Measurements from ENCODE around the gene HNRNPUL1.
"Not testable (repeated sequence)": the region's sequence is repeated elsewhere in the genome, so short reads cannot be mapped to it uniquely, and the experiment has no call there.

The HNRNPUL1 gene
- total RNA-seq: 187 to 291 reads per million in 2 experiments

DNA sequence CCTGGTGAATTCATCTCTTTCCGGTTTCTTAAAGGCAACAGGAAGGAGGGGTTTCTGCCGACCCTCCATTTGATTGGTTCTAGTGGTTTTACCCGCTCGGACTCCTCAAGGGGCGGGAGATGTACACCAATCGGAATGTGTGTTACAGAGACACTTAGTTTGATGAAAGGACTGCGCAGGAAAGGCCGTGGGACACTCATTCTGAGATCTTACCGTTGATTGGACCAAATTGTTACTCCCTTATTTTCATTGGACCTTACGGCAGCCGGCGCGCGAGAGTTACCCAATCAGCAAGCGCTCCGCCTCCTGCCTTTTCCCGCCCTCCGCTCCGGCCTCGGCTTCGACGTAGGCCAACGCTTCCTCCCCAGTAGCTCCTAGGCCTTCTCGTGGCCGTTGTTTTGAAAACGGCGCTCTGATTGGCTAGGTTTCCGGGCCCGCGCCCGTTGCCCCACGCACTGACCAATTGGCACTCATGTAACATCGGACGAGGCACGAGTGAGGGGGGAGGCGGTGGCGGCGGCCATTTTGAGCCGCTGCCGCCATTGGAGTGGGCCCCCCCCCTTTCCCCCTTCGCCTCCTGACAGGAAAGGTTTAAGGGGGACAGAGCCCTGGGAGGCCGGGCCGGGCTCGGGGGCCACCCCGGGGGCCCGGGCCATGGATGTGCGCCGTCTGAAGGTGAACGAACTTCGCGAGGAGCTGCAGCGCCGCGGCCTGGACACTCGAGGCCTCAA, at the start of gene HNRNPUL1:
Gene HNRNPUL1, plus strand, starts transcription at position 523 of the 731 bp plus-strand sequence. Its CDS starts 132 bp downstream, at position 655.
- peak; percentile 99 for DNase-seq (ENCODE audit: low read depth)

DNA sequence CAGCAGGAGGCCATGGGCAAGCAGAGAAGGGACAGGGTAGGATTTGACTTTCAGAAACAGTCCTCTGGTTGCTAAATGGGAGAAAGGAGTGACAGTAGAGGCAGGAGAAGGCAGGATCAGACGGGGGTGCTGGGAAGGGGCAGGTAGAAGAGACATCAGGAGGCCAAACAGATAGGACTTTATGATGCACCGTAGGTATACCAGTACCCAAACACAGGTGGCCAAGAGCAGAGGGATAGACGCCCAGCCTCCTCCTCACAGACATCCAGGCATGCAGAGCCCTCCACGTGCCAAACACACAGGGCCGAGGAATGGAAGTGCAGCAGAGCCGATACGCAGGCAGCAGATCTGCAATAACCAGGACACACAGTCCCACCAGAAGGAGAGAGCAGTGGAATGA, 46.4 kb upstream of the HNRNPUL1 start:
- no peak for DNase-seq (ENCODE audit: low read depth)

DNA sequence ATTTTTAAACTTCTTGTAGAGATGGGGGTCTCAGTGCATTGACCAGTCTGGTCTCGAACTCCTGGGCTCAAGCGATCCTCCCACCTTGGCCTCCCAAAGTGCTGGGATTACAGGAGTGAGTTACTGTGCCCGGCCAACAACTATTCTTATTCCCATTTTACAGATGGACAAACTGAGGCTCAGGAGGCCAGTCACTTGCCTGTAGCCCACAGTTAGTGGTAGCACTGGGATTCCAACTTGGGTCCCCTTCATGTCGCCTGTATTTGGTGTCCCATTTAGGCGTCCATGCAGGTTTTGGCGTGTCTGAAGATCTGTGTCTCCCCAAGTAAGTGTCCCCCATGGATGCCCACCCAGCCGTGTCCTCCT, 45.9 kb upstream of the HNRNPUL1 start:
- no peak for DNase-seq (ENCODE audit: low read depth)

DNA sequence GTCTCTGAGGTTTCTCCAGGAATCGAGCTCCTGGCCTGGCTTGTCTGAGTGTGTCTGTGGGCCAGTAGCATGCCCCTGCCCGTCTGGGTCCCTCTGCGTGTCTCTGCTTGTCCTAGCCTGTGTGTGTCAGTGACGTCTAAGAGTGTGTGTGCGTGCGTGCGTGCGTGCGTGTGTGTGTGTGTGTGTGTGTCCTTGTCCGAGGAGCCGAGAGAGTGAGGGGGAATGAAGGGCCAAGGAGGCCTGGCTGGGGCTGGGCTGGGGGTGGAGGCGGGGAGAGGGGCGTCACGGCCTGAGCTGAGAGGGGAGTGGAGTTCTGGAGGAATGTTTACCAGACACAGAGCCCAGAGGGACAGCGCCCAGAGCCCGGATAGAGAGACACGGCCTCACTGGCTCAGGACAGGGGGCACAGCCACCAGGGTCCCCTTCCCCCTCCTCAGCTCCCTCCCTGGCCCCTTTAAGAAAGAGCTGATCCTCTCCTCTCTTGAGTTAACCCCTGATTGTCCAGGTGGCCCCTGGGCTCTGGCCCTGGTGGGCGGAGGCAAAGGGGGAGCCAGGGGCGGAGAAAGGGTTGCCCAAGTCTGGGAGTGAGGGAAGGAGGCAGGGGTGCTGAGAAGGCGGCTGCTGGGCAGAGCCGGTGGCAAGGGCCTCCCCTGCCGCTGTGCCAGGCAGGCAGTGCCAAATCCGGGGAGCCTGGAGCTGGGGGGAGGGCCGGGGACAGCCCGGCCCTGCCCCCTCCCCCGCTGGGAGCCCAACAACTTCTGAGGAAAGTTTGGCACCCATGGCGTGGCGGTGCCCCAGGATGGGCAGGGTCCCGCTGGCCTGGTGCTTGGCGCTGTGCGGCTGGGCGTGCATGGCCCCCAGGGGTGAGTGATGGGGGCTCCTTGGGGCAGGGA, 45.3 kb upstream of the HNRNPUL1 start, which contains the start of gene AXL:
Gene AXL, plus strand, starts transcription at position 609 of the 893 bp plus-strand sequence. Its CDS starts 170 bp downstream, at position 779.
- no peak for DNase-seq (ENCODE audit: low read depth)

- no peak for DNase-seq (ENCODE audit: low read depth)
These were observed 44.1 kb upstream of the HNRNPUL1 start for GRCh38 chr19:41219924-41220567.

GRCh38 chr19:41220811-41221210, 43.4 kb upstream of the HNRNPUL1 start:
- no peak for DNase-seq (ENCODE audit: low read depth)

DNA sequence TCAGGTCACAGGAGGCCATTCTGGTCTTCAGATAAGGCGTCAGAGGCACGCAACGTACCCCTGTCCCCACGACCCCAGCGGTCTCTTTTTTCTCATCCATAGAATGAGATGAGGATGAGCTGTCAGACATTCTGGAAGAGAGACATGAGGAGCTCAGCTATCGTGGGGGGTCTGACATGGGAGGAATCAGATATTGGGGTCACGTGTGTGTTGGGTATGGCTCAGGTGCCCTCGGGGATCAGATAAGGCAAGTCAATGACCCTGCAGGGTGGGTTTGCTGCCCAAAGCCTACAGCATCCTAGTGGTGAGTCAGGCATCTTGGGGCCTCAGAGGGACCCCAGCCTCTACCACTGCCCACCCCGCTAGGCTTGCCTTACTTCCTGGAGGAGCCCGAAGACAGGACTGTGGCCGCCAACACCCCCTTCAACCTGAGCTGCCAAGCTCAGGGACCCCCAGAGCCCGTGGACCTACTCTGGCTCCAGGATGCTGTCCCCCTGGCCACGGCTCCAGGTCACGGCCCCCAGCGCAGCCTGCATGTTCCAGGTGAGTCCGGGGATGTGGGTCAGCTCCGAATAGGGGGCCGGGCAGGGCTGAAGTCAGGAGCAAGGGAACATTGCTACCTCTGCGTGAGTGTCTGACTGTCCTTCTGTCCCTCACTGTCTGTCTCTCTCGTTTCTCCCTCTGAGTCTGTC, 42.5 kb upstream of the HNRNPUL1 start:
- no peak for DNase-seq (ENCODE audit: low read depth)

DNA sequence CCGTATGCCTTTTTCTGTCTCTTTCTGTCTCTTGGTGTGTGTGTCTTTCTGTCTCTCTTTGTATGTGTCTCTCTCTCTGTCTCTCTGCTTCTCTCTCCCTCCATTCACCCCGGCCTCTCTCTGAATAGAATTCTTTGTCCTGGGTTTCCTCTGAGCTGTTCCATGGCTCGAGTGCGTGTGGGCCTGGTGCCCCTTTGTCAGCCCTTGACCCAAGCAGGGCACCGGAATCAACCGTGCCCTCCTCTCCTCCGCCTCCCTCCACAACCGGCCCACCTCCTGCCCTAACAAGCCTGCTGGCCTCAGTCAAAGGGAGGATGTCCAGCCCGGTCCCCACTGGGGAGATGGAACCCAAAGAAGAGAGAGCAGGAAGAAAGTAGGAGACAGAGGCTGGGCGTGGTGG, 41.9 kb upstream of the HNRNPUL1 start:
- no peak for DNase-seq (ENCODE audit: low read depth)

DNA sequence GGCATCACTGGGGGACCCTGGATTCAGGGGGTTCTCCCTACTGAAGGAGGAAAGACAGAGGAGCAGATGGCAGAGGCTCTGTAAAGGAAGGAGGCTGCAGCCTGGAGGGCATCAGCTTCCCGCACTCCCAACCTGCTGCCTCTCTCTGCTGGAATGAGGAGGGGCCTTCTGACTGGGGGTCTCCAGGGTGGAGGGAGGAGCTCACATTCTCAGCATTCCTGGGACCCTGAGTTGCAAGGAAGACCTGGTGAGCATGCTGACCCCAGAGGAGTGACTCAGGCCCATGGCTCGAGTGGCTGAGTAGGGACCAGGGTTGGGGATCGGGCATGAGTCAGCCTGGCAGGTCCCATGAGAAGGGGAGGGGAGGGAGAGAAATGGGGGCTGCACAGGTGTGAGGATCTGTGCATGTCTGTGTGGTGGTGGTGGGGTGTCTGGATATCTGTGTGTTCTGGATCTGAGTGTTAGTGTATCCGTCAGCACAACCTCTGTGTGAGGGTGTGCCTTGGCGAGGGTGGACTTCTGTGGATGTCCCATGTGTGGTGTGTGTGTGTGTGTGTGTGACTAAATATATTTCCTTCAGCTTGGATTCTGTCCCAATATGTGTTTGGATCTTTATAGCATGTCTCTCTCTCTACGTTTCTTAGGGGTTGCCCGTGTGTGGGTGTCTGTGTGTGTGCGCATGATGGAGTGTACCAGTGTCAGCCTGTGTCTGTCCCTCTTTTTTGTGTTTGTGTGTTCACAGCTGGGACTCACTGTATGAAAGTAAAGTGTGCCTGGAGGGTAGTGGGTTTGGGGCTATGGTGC, 40.5 kb upstream of the HNRNPUL1 start:
- DNase-seq (ENCODE audit: low read depth): no peak

GRCh38 chr19:41224632-41225031, 39.5 kb upstream of the HNRNPUL1 start:
- DNase-seq (ENCODE audit: low read depth): no peak

- DNase-seq (ENCODE audit: low read depth): peak; percentile 7
These were observed 38.7 kb upstream of the HNRNPUL1 start for GRCh38 chr19:41225238-41226052.

GRCh38 chr19:41226053-41226873, 37.9 kb upstream of the HNRNPUL1 start:
- peak; percentile 19 for DNase-seq (ENCODE audit: low read depth)

- no peak for DNase-seq (ENCODE audit: low read depth)
These were observed 37.2 kb upstream of the HNRNPUL1 start for GRCh38 chr19:41226874-41227390.

GRCh38 chr19:41228486-41228885, 35.7 kb upstream of the HNRNPUL1 start:
- DNase-seq (ENCODE audit: low read depth): no peak

DNA sequence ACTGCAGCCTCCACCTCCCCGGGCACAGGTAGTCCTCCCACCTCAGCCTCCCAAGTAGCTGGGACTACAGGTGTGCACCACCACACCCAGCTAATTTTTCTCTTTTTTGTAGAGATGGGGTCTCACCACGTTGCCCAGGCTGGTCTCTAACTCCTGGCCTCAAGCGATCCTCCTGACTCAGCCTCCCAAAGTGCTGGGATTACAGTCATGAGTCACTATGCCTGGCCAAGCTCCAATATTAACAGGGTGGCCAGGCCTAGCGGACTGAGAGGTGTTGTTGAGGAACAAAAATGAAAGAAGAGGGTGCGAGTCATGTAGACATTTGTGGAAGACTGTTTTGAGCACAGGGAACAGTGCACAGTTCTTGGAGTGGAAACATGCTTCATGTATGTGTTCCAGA, 34.8 kb upstream of the HNRNPUL1 start:
- DNase-seq (ENCODE audit: low read depth): not testable (repeated sequence)

DNA sequence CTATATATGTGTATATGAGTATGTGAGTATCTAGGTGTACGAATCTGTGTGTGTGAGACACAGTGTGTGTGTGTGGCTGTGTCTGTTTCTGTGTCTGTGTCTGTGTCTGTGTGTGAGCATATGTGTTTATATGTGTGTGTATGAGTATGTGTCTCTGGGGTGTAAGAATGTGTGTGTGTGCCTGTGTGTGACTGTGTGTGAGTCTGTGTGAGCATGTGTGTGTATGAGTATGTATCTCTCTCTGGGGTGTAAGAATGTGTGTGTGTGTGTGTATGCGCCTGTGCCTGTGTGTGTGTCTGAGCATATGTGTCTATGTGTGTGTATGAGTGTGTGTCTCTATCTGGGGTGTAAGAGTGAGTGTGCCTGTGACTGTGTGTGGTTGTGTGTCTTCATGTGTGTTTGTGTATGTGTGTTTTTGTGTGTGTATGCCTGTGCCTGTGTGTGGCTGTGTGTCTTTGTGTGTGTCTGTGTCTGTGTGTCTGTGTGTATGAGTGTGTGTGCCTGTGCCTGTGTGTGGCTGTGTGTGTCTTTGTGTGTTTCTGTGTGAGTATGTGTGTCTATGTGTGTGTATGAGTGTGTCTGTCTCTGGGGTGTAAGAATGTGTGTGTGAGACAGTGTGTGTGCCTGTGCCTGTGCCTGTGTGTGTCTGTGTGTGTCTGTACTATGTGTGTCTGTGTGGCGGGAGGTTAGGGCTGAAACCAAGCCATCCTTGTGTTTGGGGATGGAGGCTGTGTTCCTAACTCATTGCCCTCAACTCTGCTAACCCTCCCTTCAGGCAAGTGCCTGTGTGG, 33.9 kb upstream of the HNRNPUL1 start:
- DNase-seq (ENCODE audit: low read depth): no peak

- DNase-seq (ENCODE audit: low read depth): no peak
These were observed 31.5 kb upstream of the HNRNPUL1 start for GRCh38 chr19:41232686-41233085.

- no peak for DNase-seq (ENCODE audit: low read depth)
These were observed 30.4 kb upstream of the HNRNPUL1 start for GRCh38 chr19:41233748-41234240.
